Measurements from ENCODE around the gene SLC9B1.
"Not testable (repeated sequence)": the region's sequence is repeated elsewhere in the genome, so short reads cannot be mapped to it uniquely, and the experiment has no call there.

SLC9B1 gene

GRCh38 chr4:102878349-102878748, 141.2 kb downstream of the SLC9B1 start:
- not testable (repeated sequence) for DNase-seq (ENCODE audit: low read depth)

- DNase-seq (ENCODE audit: low read depth) = not testable (repeated sequence)
Observed at GRCh38 chr4:102877477-102878106, 141.9 kb downstream of the SLC9B1 start.

GRCh38 chr4:102871772-102872171, 147.7 kb downstream of the SLC9B1 start:
- DNase-seq (ENCODE audit: low read depth) = no peak

GRCh38 chr4:102869569-102870197, 149.8 kb downstream of the SLC9B1 start:
- no peak for DNase-seq (ENCODE audit: low read depth)

- peak; percentile 74 for DNase-seq (ENCODE audit: low read depth)
Observed at GRCh38 chr4:102868781-102869568, 150.5 kb downstream of the SLC9B1 start, which contains the start of gene CISD2. CISD2 (plus strand) TSS chr4:102868992; CDS start chr4:102869085, 93 bp downstream.

- DNase-seq (ENCODE audit: low read depth) = no peak
Observed at GRCh38 chr4:102868153-102868780, 151.2 kb downstream of the SLC9B1 start.

GRCh38 chr4:102867278-102868152, 152.0 kb downstream of the SLC9B1 start:
- no peak for DNase-seq (ENCODE audit: low read depth)

- not testable (repeated sequence) for DNase-seq (ENCODE audit: low read depth)
Observed at GRCh38 chr4:102865327-102865726, 154.2 kb downstream of the SLC9B1 start.

- no peak for DNase-seq (ENCODE audit: low read depth)
Observed at GRCh38 chr4:102862747-102863146, 156.8 kb downstream of the SLC9B1 start.

GRCh38 chr4:102862016-102862415, 157.5 kb downstream of the SLC9B1 start:
- no peak for DNase-seq (ENCODE audit: low read depth)

GRCh38 chr4:102860611-102861324, 158.7 kb downstream of the SLC9B1 start:
- no peak for DNase-seq (ENCODE audit: low read depth)

- no peak for DNase-seq (ENCODE audit: low read depth)
Observed at GRCh38 chr4:102858828-102859464, 160.6 kb downstream of the SLC9B1 start.
